NOMO-1 treated with DMSO at 0.1 percent for 48 hours (cell line): ENCODE results near the gene PP2D1.
"Not testable (repeated sequence)": the region's sequence is repeated elsewhere in the genome, so short reads cannot be mapped to it uniquely, and the experiment has no call there.

ENCODE experiments used
- DNase-seq: peaks from one replicate; lab custom pipeline; 2025; ENCODE audit not compliant: unreplicated experiment; lab: John Stamatoyannopoulos, UW

Gene PP2D1

GRCh38 chr3:19972054-19972453 is 40.0 kb downstream of the PP2D1 start:
- no peak for DNase-seq

- DNase-seq, result no peak
These were observed 41.7 kb downstream of the PP2D1 start for GRCh38 chr3:19970327-19970726.

DNA sequence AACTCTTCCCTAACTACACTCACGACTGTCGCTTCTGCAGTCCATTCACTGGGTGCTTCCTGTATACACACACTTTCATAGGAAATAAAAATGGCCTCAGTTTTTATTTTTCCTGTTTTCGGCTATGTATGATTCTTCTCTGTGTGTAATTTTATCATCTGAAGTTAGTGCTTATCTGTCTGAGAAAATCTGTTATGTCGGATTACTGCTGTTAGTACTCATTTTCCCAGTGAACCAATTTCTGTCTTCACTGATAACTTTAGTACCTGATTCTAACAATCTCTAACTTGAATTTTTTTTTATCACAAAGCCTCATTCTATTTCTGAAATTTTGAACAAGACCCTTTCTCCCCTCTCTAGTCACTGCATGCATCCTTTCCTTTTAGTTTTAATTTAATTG is 44.3 kb downstream of the PP2D1 start:
- no peak for DNase-seq

- DNase-seq, result no peak
These were observed 44.9 kb downstream of the PP2D1 start for GRCh38 chr3:19967208-19967607.

GRCh38 chr3:19961960-19962359 is 50.1 kb downstream of the PP2D1 start:
- DNase-seq, result no peak

- DNase-seq, result no peak
These were observed 51.4 kb downstream of the PP2D1 start for GRCh38 chr3:19960696-19961095.

- DNase-seq, result no peak
These were observed 52.6 kb downstream of the PP2D1 start for GRCh38 chr3:19959505-19959904.

GRCh38 chr3:19957354-19957753 is 54.7 kb downstream of the PP2D1 start:
- not testable (repeated sequence) for DNase-seq

DNA sequence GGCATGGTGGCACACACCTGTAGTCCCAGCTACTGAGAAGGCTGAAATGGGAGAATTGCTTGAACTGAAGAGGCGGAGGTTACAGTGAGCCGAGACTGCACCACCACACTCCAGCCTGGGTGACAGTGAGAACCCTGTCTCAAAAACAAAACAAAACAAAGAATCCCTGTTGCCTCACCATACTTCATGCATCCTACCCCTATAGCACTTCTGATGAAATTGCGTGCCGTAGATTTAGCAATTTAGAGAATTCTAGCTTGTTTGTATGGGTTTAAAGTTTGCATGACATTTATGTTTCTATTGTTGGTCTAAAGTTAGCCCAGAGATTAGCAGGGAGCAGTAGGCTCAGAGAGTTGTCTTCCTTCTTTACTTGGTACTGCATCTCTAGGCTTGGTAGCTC is 57.4 kb downstream of the PP2D1 start:
- no peak for DNase-seq

- no peak for DNase-seq
These were observed 61.7 kb downstream of the PP2D1 start for GRCh38 chr3:19950316-19950715.

DNA sequence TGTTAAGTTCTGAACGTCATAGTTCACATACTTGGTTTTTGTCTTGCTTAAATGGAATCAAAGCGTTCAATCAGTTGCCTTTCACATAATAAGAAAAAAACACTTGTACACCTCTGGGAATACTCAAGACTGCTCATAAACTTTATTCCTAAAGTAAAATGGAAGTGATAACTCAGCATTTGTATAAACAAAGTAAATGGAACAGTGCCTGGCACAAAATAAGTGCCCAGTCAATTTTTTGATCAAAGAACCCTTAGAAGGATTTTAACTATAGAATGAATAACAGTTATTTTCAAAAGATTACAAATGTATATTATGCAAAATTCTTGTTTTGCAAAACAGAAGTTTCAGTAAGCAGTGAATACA is 63.9 kb downstream of the PP2D1 start:
- DNase-seq, result no peak

DNA sequence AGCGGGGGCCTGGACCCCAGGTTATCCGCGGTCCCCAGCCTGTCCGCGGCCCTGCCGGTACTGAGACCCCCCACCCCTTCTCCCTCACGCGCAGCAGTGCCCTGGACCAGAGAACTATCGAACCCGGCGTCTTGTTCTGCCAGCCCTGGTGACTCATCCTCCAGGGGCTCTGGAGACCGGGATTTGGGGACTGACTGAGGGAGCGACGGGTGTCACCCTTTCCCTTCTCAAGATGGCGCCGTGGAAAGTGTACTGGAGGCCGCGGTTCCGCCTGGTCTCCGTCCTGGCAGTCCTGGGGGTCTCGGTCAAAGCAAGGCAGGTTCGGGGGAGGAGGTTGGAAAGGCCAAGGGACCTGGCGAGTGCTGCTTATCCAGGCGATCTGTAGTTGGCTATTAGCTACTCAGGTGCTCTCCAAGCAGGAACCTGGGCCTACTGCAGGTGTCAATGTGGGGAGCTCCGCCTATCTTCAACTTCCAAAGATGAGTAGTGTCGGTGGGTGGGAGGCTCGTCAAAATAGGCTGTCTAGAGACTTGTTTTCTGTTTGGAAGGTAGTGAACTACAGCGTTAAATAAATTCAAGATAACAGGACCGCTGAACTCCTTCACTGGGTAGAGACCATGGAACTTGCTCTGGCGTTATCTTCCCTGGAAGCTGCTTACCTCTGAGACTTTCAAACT is 64.4 kb downstream of the PP2D1 start:
- peak; percentile 22 for DNase-seq

GRCh38 chr3:19946832-19947548 is 65.1 kb downstream of the PP2D1 start, which contains the start of gene RAB5A:
Gene RAB5A, plus strand, starts transcription at chr3:19947097. Its CDS starts 3,802 bp downstream, at chr3:19950899.
- peak; percentile 99 for DNase-seq

DNA sequence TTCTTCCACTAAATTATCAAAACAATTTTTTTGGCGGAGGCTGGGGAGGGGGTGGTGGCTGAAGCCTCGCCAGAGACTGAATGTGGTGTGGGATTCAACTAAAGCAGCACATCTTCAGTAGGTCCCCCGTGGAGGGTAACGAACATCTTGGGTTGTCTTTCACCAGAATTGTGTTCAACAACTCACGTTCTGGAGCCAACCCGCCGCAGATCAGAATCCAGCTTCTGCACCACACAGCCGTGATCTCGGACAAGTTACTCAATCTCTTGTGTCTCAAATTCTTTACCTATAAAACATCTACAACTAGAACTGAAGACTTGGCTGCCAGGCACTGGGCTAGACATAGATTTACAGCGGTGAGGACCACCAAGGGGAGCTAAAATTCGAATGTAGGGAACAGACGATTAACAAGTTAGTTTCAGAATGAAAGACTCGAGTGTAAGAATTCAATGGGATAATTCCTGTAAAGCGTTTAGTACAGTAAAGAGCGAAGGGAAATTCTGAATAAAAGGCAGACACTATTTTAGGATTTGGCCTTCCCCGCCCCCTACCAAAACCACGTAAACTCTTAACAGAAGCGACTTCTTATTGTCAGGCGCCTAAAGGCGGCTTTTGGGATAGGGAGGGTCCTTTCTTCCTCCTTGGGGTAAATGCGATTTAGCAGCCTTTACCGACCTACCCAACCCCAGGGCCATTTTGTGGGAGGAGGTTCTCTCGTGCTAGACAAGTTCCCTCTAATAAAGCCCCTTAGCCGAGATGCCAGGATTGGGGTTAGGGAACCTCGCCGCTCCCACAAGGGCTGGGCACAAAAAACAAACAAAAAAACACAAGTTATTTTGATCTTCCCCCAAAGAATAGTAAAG is 65.9 kb downstream of the PP2D1 start:
- DNase-seq, result peak; percentile 76

DNA sequence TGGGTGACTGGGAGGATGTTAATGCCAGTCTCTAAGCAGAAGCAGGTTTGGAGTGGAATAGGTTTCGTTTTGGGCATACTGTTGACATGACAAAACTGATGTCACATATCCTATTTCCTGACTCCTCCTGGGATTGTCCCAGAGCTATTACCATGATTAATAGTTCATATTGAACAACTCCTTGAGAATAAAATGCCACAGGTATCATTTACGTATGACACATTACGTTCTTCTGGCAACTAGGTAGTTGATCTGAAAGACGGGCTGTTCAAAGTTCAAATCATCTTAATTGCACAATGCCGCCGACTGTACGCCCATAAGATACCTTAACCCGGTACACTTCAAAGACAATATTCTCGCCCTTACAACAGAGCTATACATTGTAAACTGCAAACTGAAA is 66.5 kb downstream of the PP2D1 start:
- peak; percentile 53 for DNase-seq

DNA sequence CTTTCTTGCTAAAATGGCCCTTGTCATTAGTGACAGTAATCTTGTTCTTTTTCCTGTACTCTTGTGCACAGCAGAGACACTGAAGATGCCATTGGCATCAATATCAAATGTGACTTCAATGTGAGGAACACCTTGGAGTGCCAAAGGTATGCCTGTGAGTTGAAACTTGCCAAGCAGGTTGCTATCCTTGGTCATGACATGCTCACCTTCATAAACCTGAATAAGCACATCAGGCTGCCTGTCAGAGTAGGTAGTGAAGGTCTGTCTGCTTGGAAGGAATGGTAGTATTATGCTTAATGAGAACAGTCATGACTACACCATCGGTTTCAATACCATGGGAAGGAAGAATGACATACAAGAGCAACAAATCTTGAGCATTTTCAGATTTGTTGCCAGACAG is 71.4 kb downstream of the PP2D1 start:
- DNase-seq, result no peak

DNA sequence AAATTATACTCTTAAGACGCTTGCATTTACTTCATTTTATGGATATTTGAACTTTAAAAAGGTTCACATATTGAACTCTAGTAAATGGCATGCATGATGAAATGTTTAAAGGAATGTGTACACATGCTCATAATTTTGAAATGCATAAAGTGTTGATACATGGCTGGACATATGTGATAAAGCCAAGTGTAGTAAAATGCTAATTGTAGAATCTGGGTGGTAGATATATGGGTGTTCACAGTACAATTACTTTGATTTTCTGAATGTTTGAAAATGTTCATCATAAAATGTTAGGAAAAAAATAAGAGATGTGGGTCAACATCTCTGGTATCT is 73.8 kb downstream of the PP2D1 start:
- DNase-seq, result no peak

DNA sequence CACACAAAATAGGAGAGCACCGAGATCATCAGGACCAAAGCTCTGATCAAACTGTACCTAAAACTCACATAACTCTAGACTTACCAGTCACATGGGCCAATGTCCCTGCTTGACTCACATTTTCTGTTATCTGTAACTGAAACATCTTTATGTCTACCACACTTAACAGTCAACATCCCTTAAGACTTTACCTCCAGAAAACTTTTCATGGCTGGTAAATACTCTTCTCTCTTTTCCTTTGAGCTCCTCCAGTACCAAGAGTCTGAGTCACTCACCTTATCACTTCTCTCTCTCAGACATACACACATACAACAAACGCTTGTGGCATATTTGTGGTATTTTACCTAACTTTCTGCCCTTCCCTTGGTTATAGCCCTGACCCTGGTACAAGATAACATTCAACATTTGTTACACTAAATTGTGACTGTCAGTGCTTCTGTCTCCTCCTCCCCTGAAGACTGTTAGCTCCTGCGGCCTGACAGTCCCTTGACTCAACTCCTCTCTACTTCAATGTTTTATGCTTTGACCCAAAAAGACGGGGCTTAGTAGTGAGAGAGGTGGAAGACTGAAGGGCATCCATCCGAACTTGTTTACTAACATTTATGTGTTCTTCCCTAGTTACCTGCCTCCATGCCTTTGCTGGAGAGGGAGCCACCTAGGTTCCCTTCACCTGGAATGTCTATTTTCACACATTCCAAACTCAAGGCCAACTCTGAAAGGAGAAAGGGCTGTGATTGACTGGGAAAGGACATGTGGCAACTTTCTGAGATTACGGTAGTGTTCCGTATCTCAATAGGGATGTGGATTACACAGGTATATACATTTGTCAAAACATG is 74.4 kb downstream of the PP2D1 start:
- DNase-seq, result no peak
